HS-27A (cell line): ENCODE results near the gene SLC25A13.

Experiments
- DNase-seq: peaks from one replicate; pipeline ENCODE4 v3.0.0-alpha.2; 2012; ENCODE audit warnings: low read depth, missing footprints

Gene SLC25A13

DNA sequence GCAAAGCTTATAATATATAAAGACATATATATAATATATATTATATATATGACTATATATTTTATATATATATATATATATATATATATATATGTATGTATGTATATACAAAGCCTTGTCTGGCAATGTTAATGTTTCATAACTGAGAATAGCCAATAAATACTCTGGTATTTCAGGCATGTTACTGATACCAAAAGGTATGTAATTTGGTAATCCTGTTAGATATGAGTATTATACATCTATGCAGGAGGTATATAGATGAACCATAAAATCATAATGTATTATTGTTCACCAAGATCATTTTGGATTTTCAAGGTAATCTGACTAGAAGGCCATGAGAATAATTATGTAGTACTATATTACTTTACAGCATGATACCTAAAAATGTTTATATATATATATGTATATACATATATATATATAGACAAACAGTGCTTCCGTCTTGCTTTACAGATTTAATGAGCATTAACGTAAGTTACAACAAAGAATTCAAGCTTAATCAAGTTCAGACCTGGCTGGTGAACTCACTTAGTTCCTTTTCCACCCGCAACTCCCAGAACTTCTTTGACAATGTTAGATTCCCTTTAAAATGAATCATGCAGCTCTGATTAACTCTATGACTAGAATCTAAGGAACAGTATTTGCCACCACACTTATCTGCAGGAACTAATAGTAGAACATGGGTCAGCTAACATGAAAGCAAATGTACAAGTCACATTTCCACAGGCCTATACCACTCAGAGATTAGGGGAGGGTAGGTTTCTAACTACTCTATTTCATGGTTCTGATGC, 82.7 kb downstream of the SLC25A13 start:
- DNase-seq: no peak

DNA sequence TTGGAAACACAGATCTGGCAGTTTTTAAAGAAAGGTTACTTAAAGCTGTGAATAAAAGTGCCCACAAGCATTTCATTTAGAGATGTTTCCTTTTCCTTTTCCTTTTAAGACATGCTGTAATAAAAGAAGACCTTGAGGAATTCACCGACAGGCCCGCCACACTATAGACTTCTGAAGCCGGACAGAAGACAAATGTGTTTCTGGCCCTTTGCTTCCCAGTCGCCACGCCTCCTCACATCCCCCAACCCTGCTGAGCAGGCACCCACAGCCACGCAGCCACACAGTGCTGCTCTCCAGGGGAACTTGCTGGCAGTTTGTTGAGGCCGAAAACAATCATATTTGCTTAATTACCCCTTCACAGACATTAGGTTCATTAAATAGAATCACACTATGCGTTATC, 83.4 kb downstream of the SLC25A13 start:
- no peak for DNase-seq

DNA sequence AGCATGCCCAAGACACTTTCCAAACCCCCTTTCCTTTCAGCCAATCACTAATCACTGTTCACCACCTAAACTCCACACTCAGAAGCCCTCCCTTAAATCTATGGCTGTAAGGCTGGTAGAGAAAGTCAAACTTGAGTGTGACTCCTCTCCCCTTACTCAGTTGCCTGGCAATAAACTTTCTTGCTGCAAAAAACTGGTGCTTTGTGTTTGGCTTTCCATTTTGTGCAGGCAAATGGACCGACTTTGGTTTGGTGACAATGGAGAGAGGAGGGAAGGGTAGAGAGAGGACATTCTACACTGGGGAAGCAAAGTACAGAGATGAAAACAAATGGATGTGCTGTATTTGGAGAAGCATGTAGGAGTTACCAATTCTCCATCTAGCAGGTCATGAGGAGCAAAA, 84.9 kb downstream of the SLC25A13 start:
- no peak for DNase-seq

DNA sequence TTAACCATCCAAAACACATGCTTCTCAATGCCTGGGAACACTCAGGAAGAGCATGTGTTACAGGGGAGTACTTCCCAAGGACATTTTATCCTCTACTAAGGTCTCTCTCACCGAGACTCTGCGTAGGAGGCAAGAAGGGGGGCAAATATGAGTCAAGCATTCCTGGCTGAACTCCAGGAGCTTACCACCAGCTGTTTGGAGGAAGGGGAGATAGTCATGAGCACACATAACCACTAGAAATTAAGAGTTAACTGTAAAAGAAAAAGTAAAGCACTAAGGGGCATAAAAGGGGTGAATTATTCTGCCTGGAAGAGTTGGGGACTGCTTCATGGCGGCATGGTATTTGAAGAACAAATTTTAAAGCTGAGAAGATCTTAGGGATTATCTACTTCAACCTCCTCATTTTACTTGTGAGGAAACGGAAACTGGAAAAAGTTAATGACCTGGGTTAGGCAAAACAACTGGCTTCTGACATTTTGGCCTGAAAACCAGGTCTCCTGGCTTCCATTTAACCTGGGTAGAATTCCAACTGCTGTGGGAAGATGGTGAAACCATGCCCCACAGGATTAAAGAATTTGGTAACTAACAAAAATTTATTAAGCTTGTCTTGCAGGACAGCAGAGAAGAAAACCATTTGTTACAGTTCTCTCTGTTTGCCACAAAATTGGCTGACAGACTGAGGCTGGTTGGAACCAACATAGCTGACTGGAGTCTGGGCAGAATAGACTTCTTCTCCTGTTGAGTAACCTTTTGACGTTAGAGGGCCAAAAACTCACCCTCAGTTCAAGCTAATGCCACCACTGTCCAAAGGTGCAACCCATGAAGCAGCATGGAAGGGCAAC, 85.5 kb downstream of the SLC25A13 start:
- peak; percentile 45 for DNase-seq

DNA sequence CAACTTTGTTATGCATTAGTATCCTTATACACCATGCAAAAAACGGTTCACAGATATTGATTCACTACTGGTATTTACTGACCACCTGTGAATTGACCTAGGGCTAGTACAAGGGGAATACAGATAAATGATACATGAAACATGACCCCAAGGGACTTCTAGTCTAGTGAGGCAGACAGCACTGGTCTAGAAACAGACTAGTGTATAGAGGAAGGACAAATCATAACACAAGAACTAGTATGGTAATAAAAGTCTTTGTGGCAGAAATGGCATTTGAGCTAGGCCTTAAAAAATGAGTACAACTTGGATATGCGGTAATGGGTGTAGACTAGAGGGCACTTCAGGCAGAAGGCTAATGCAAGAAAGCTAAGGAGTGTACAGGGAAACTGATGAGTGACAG, 86.6 kb downstream of the SLC25A13 start:
- no peak for DNase-seq

DNA sequence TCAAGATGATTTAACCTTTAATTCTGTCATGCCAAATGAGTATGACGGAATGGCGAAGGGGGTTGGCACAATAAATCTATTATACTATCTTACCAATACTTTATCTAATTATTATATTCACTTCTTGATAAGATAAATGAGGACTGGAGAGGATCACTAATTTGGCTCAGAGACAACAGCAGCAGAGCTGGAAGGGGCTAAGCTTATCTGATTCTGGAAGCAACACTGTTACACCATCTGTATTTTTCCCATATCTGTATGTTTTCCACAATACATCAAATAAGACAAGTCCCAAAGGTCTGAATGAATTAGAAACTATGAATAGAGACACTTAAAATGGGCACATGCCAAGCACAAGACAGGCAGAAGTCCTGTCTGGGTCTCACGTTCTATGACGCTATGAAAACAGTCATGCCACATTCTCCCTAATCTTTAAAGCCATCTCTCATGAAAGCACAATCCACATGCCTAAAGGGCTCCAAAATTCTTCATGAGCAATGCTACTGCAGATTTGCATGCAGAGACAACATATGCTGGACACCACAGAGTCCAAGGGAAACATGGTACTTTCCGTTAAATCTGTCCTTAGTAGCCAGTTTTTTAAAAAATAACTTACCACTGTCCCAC, 88.3 kb downstream of the SLC25A13 start:
- no peak for DNase-seq

DNA sequence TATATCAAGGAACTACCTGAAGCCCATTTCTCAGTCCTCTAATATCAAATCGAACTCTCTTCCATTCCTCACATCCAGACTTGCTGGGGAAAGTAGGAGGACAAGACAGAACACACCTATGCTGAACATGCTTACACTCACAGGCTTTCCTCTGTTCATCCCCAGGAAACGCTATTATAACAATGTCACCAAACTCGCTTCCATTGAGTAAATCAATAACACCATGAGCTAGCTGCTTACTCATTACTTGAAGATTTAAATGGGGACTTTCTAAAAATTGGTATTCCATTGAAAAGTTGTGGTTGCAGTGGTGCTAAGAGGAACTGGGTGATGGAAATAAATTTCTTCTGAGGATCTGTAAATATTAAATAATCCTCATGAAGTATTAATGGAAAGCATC, 88.8 kb downstream of the SLC25A13 start:
- DNase-seq: no peak

DNA sequence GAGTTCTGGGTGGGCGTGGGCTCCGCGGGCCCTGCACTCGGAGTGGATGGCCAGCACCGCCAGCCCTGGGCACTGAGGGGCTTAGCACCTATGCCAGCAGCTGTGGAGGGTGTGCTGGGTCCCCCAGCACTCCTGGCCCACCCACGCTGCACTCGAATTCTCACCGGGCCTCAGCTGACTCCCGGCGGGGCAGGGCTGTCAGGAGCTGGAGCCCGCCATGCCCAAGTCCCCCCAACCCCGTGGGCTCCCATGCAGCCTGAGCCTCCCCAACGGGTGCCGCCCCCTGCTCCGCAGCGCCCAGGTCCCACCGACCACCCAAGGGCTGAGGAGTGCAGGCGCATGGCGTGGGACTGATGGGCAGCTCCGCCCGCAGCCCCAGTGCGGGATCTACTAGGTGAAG, 93.1 kb downstream of the SLC25A13 start:
- DNase-seq: no peak

DNA sequence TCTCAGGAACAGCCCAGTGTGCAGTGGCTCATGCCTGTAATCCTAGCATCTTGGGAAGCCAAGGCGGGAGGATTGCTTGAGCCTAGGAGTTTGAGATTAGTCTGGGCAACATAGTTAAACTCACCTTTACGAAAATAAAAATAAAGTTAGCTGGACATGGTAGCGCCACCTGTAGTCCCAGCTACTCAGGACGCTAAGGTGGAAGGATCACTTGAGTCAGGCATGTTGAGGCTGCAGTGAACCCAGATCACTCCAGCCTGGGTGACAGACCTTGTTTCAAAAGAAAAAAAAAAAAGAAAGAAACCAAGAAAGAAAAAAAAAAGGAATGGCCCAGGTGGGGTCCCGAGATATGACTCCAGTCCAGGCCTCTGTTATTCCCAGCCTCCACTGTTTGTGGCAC, 96.6 kb downstream of the SLC25A13 start:
- DNase-seq: no peak

DNA sequence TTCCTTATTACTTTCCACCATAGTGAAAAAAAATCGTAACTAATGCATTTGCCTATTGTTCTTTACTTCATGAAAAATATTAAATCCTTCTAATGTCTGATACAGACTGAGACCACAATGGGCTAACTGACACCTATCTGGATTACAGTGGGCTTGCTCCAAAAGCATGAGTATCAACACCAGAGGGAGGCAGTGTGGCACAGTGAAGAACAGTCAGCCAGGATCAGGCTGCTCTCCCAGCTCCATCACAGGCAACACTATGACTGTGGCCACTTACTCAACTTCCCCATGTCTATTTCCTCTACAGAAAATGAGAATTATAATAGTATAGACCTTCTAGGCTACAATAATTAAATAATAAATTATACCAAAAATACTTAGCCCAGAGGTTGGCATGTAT, 97.2 kb downstream of the SLC25A13 start:
- DNase-seq: no peak

DNA sequence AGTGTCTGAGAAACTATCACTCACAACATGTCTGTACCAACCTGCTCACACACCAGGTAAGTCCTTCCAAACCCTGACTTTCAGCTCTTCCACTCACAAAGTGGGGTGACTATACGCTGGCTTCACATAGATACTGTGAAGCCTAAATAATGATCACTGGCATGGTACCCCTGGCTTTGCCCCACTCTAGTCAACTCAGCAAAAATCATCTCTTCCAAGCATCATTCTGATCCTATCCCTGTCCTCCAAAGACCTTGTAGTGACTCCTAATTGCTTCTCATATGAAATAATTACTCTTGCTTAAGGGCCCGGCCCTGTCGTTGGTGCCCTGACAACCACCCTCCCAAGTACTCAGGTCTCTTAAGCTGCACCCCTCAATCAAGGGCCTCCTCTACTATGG, 97.8 kb downstream of the SLC25A13 start:
- no peak for DNase-seq

DNA sequence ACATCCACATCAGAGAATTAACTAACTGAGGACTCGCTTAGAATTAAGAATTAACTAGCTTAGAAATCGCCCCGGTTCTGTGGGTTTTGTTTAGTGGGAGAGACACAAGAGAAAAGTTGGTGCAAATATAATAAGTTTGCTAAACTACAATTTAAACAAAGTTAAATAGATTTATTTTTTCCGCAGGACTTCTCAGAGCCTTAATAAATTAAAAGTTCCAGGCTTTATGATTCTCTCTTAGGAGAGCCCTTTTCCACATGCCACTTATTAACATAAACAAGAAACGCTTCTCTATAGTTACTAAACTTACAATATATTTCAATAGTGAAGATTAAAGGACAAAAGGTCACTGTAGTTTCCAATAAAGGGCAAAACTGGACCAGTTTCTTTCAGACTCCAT, 100.0 kb downstream of the SLC25A13 start:
- no peak for DNase-seq

DNA sequence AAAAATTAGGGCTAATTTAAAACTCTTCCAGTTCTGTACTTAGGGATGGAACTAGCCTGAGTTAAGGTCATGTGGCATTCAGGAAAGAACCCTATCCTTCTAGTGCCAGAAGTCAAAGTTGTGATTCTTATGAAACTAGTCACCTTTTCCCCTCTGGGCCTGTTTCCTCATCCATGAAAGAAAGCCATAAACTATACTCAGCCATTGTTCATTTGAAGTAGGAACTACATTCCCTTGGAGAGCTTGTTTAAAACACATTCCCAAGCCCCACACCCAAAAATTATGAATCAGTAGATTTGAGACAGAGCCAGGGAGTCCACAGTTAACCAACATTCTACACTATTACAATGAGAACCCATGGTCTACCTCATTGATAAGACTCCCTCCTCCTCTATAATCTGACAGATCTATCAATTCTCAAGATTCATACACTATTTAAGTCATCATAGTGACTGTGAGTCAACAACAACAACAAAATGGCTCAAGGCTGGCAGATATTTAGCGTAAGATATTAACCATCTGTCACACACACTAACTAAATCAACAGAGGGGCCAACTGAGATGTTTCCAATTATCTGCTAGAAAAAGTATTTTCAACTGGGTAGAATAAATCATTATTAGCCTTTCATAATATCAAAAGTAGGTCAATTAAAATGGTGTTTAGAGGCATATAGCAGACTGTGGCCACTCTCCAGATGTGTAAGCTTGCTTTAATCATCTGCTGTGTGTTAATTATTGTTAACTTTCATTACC, 102.3 kb downstream of the SLC25A13 start:
- no peak for DNase-seq

DNA sequence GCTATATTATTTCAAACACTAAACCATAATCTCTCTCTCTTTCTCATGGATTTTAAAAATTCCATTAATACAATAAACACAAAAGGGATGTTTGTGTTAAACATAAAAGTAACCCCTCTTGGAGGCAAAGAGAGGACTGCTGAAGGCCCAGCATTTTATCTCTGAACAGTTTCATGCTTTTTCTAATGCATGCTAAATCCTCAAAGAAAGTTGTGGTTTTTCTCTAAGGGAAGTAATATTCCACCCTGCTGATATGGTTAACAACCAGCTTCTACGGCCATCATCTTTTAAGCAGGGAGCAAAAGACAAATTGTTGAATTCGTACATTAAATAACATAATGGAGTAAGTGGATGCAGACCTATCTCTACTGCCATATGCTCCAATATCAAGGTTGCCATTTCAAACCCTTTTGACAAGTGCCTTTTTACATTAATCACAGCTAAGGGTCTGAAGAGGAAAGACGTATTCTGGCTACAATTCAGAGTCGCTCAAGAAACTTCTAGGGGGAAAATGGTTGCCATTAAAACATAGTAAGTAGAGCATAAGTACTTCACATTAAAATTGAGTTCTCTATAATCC, 103.1 kb downstream of the SLC25A13 start:
- DNase-seq: no peak

DNA sequence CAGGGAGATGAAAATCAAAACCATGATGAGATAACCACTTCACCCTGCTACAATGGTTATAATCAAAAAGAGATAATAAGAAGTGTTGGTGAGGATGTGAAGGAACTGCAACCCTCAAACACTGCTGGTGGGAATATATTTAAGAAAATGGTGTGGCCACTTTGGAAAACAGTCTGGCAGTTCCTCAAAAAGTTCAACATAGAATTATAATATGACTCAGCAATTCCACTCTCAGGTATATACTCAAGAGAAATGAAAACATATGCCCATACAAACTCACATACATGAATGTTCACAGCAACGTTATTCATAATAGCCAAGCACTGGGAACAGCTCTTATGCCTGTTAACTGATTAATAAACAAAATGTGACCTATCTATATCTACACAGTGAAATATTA, 104.8 kb downstream of the SLC25A13 start:
- no peak for DNase-seq

DNA sequence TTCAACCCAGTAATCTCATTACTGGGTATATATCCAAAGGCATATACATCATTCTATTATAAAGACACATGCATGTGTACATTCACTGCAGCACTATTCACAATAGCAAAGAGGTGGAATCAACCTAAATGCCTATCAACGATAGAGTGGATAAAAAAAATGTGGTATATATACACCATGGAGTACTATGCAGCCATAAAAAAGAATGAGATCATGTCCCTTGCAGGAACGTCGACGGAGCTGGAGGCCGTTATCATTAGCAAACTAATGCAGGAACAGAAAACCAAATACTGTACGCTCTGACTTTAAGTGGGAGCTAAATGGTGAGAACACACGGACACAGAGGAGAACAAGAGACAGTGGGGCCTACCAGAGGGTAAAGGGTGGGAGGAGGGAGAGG, 105.5 kb downstream of the SLC25A13 start:
- no peak for DNase-seq

DNA sequence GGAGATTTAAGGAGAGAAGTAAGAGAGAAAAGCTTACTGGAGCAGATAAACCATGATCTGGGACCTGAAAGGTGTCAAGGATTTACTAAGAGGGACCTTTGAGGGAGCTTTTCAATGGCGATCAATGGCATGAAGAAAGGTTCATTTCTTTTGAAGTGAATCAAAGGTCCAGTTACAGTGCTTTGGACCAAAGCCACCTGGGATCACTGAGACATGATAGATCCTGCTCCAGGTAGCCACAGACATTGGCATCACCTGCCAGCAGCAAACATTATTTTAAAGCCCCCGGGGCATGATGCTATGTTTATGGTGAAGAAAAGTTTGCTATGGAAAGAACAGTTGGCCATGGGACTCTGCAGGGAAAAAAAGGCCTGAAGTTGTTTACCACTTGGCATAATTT, 109.4 kb downstream of the SLC25A13 start:
- no peak for DNase-seq

DNA sequence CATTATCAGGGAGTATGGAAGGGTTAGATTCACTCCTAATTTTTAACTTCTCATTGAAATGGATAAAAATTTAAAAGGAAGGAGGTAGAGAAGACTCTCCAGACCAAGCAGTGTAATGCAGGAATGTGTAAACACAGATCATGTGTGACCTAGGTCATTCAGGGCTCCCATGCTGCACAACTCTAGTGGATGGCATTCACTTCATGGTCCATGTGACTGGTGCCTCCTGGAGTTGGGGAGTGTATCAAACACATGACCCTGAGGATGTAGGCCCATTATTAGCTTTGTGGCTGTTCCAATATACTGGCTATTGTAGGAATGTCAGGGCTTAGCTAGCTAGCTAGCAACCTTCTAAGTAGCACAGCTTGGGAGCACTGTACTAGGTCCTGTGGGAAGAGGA, 109.9 kb downstream of the SLC25A13 start:
- no peak for DNase-seq

DNA sequence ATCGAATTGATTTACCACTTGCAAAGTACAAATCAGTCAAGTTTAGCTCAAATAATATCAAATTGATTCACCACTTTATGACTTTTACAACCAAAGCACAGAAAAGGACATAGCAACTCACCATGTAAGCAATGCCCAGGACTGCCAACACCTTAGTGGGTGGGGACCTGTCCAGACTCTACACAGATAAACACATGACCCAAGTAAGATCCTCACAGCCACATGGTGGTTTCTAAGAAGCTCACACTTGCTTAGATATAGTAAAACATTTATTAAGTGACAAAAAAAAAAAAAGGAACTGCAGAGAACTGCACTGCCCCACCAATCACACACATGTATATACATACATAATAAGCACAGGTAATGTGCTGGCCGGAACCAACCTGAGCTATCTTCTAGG, 116.2 kb downstream of the SLC25A13 start:
- no peak for DNase-seq

DNA sequence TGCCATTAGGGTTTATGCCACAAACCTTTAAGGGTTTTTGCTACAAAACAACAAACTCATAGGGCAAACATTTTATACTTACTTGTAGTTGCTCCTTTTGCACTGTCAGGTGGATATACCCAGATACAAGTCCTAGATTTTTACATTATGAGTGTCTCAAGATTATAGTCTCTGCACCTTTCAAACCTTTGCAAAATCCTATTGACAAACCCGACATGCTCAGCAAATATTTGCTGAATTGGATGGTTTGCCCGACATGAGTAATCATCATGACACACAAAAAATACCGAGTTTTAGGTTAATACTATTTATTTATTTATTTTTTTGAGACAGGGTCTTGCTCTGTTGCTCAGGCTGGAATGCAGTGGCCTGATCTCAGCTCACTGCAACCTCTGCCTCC, 117.3 kb downstream of the SLC25A13 start:
- no peak for DNase-seq

DNA sequence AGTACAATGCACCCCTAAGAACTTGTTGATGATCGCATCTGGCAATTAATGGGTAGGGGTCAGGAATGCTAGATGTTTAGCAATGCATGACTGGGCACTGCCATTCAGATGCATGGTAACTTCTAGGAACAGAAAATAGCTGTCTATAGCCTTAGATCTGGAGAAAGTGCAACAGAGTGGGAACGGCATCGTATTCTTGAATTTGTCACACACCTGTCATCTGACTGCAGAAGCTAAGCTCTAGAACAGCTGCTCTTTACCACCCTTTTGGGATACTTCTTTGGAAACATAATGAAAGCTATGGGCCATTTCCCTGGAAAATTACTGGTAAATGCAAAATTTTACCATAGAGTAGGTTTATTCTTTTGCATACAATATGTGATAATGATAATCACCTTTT, 118.1 kb downstream of the SLC25A13 start:
- DNase-seq: no peak

DNA sequence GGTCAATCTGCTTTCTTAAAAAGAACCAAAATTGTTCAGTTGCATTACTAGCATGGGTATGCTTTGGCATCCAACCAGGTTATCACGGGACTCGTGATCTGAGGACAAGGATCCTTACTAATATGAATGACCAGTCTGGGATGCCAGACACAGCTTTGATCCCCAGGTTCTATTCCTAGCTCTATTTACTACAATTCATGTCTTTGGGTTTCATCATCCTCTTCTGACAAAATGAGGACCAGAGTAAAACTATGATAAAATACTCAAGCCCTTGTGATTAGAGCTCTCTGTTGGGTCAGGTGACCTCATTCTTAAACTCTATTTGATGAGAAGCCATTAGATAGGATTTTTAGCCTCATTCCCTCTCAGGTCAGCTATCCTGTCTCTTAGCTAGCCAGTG, 119.8 kb downstream of the SLC25A13 start:
- no peak for DNase-seq
